Lung (tissue), 12 donors: ENCODE data around the gene RUFY1. TPM values are rescaled to one million over a fixed set of nuclear protein-coding genes. Genes with fewer than 3 reads are reported as not detected.

ENCODE experiments used
- ATAC-seq: fragments of 200-7000 bp; cut with Tn5 transposase; one replicate; pipeline ENCODE4 v1.9.1; 2020; ENCODE audit warnings: moderate number of reproducible peaks; ENCODE audit not compliant: insufficient read depth, low FRiP score
- DNase-seq, 3 donors: peaks; one replicate each; pipeline ENCODE4 v3.0.0-alpha.2; 2013 to 2017
- H3K27ac ChIP-seq, 2 donors: one replicate each; pipeline ENCODE4 v1.5.1; 2013; ENCODE audit warnings: mild to moderate bottlenecking in 2 of 2, moderate library complexity in 2 of 2, control low read depth in 1 of 2, inconsistent platforms in 1 of 2, low read depth in 1 of 2, low read length in 1 of 2
- H3K27me3 ChIP-seq, 3 donors: one replicate each; pipeline ENCODE4 v1.5.1; 2013; ENCODE audit warnings: low read length in 2 of 3; ENCODE audit not compliant: control insufficient read depth in 3 of 3, insufficient read depth in 3 of 3
- H3K36me3 ChIP-seq, 4 donors: one replicate each; pipeline ENCODE4 v1.5.1; 2013; ENCODE audit warnings: low read length in 4 of 4, mild to moderate bottlenecking in 1 of 4, moderate library complexity in 1 of 4; ENCODE audit not compliant: control insufficient read depth in 4 of 4, insufficient read depth in 4 of 4
- H3K4me1 ChIP-seq, 5 donors: one replicate each; pipeline ENCODE4 v1.5.1; 2013; ENCODE audit warnings: low read length in 5 of 5, mild to moderate bottlenecking in 2 of 5, moderate library complexity in 1 of 5; ENCODE audit not compliant: control insufficient read depth in 5 of 5, insufficient read depth in 5 of 5
- H3K4me3 ChIP-seq: one replicate; pipeline ENCODE4 v1.5.1; 2013; ENCODE audit warnings: mild to moderate bottlenecking, control low read depth, moderate library complexity
- H3K9ac ChIP-seq, 2 donors: one replicate each; pipeline ENCODE4 v1.5.1; 2013; ENCODE audit warnings: low read length in 2 of 2, control low read depth in 1 of 2; ENCODE audit not compliant: insufficient read depth in 1 of 2
- H3K9me3 ChIP-seq, 4 donors: one replicate each; pipeline ENCODE4 v1.5.1; 2013; ENCODE audit warnings: low read length in 3 of 4, mild to moderate bottlenecking in 1 of 4, moderate library complexity in 1 of 4; ENCODE audit not compliant: control insufficient read depth in 4 of 4, insufficient read depth in 3 of 4
- WGBS, 2 donors: extraction: QIAGEN DNeasy Blood & Tissue Kit; methylation state at CpG; one replicate each; pipeline ENCODE4 v1.1.7; 2013; 5-methylcytosine and 5-hydroxymethylcytosine counted together
- polyA plus RNA-seq, 2 donors: library from polyadenylated mRNA; stranded (reverse); fragments of 200-250 nt; gene quantifications; one replicate each; pipeline ENCODE4 v1.2.1, GENCODE V29; 2013
- total RNA-seq, 2 donors: library from RNA; depleted of rRNA in 1 of 2; stranded (reverse); fragments of >200 nt in 1 of 2; gene quantifications; one replicate each; pipeline ENCODE4 v1.2.1, GENCODE V29; 2014 to 2021
- TF ChIP-seq, protein P1 (sequence below): IDR thresholded peaks from 2 replicates; pipeline ENCODE4 v1.5.1; 2012; ENCODE audit warnings: mild to moderate bottlenecking; ENCODE audit errors: control extremely low read depth, extremely low read depth
- donor health status: control.
- donor health status: control.
- donor health status: Bipolar disorder and iron deficiency.
- donor health status: healthy.
- donor health status: DM: yes; HTN: yes; CAD: no.

Gene RUFY1
- total and polyA plus RNA-seq, 4 donors, result 37.3 to 58.6 (median 51.0) TPM

DNA sequence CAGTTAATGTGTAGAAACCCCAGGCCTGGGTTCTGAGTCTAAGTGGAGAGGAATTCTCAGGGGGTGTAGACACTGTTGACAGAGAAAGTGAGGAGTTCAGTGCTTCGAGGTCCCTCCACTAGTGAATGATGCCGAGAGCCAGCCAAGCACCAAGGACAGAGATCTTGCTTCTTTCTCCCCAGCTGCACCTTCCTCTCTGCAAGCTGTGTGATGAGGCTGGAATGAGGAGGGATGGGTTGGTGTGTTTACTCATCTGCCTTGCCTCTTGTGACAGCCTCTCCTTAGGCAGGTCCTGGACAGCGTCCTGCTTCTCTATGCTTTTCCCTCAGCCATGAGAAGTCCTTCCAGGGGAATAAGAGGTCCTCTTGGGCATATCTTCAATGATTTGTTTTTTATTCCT is 37.8 kb downstream of the RUFY1 start:
- Histone ChIP-seq H3K4me3 (no peak overlapping the region), H3K9me3 (no peaks in the 10 kb centered on the region), H3K27ac (no peak overlapping the region), H3K27me3 (no peaks in the 10 kb centered on the region), H3K36me3 (peaks cover 25 to 43% (median 35%) of the 10 kb centered on the region in 4 donors), H3K4me1 (no peaks in the 10 kb centered on the region), H3K9ac (no peak overlapping the region)
- TF ChIP-seq, protein P1, sequence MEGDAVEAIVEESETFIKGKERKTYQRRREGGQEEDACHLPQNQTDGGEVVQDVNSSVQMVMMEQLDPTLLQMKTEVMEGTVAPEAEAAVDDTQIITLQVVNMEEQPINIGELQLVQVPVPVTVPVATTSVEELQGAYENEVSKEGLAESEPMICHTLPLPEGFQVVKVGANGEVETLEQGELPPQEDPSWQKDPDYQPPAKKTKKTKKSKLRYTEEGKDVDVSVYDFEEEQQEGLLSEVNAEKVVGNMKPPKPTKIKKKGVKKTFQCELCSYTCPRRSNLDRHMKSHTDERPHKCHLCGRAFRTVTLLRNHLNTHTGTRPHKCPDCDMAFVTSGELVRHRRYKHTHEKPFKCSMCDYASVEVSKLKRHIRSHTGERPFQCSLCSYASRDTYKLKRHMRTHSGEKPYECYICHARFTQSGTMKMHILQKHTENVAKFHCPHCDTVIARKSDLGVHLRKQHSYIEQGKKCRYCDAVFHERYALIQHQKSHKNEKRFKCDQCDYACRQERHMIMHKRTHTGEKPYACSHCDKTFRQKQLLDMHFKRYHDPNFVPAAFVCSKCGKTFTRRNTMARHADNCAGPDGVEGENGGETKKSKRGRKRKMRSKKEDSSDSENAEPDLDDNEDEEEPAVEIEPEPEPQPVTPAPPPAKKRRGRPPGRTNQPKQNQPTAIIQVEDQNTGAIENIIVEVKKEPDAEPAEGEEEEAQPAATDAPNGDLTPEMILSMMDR, result no peak
- no peak for ATAC-seq
- DNase-seq, result no peak
- WGBS, 2 donors, result 93% methylated on average over 3 of the region's 3 CpGs

GRCh38 chr5:179595916-179596315 is 45.6 kb downstream of the RUFY1 start:
- Histone ChIP-seq H3K9me3 (no peaks in the 10 kb centered on the region), H3K9ac (no peak overlapping the region), H3K4me1 (no peaks in the 10 kb centered on the region), H3K4me3 (no peak overlapping the region), H3K36me3 (peaks cover 30 to 62% (median 38%) of the 10 kb centered on the region in 4 donors), H3K27me3 (no peaks in the 10 kb centered on the region), H3K27ac (no peak overlapping the region)
- ATAC-seq, result no peak
- TF ChIP-seq, protein P1, result no peak
- WGBS, 2 donors, result 80 to 82% methylated on average over 6 of the region's 6 CpGs
- DNase-seq, result no peak

DNA sequence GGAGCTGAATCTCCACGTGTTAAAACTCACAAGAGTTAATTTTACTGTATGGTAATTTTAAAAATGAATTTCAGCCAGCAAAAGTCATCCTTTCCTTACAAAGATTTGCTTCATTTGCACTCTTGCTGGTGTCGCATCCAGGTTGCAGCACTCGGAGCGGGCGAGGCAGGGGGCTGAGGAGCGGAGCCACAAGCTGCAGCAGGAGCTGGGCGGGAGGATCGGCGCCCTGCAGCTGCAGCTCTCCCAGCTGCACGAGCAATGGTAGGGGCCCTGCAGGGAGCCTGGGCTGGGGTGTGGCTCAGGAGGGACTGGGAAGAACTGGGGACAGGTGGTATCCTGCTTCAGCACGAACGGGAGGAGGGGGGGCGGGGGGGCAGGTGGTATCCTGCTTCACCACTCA is 46.1 kb downstream of the RUFY1 start:
- no peaks in the 10 kb centered on the region for H3K9me3 ChIP-seq
- DNase-seq (no peak), ATAC-seq (no peak)
- TF ChIP-seq, protein P1, result no peak
- H3K27me3 ChIP-seq, result no peaks in the 10 kb centered on the region
- no peak overlapping the region for H3K9ac ChIP-seq
- no peak overlapping the region for H3K4me3 ChIP-seq
- H3K36me3 ChIP-seq, result peaks cover 30 to 64% (median 37%) of the 10 kb centered on the region in 4 donors
- H3K4me1 ChIP-seq, result no peaks in the 10 kb centered on the region
- 91 to 97% methylated on average over 13 of the region's 13 CpGs for WGBS, 2 donors
- no peak overlapping the region for H3K27ac ChIP-seq

DNA sequence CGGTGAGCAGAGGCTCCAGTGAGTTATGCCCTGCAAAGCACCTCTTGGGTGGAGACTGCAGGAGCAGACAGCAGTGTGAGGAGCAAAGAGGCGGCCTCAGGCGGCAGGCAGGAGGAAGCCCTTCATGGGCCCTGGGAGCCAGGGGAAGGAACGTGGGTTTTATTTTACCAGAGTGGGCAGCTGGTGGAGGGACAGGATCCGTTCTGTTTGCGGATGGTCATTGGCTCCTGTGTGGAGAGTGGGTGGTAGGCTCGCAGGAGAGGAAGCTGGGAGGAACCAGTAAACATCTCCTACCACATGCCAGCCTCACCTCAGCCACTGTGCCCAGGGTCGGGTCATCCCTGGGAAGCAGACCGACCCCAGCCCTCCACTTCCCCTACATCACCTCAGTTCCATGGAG is 48.7 kb downstream of the RUFY1 start:
- H3K4me3 ChIP-seq, result no peak overlapping the region
- no peaks in the 10 kb centered on the region for H3K27me3 ChIP-seq
- no peak overlapping the region for H3K9ac ChIP-seq
- peaks cover 19 to 60% (median 34%) of the 10 kb centered on the region in 4 donors for H3K36me3 ChIP-seq
- H3K27ac ChIP-seq, result no peak overlapping the region
- no peak for ATAC-seq
- H3K9me3 ChIP-seq, result no peaks in the 10 kb centered on the region
- TF ChIP-seq, protein P1, result no peak
- WGBS, 2 donors, result 76 to 85% methylated on average over 7 to 9 of the region's 9 CpGs
- H3K4me1 ChIP-seq, result no peaks in the 10 kb centered on the region
- no peak for DNase-seq
